Memory B cell (primary cell): ENCODE data around the gene RAB6B.

Experiments
- ATAC-seq: fragments of 150-1000 bp; cut with Tn5 transposase; 2 replicates; pipeline ENCODE4 v1.10.0; 2021; ENCODE audit warnings: low read depth, mild to moderate bottlenecking, moderate library complexity
- DNase-seq, 2 donors: peaks; one replicate each; pipeline ENCODE4 v3.0.0; 2022; ENCODE audit warnings: low spot score in 2 of 2
- H3K27ac Mint-ChIP-seq: one replicate; pipeline ENCODE4 v1.8.0; 2022; ENCODE audit warnings: mild to moderate bottlenecking, moderate library complexity, mixed read lengths
- H3K27me3 Mint-ChIP-seq: one replicate; pipeline ENCODE4 v1.8.0; 2022; ENCODE audit warnings: mixed read lengths
- H3K36me3 Mint-ChIP-seq: one replicate; pipeline ENCODE4 v1.8.0; 2022; ENCODE audit warnings: mild to moderate bottlenecking, mixed read lengths
- H3K4me1 Mint-ChIP-seq: one replicate; pipeline ENCODE4 v1.8.0; 2022; ENCODE audit warnings: mixed read lengths
- H3K4me3 Mint-ChIP-seq: one replicate; pipeline ENCODE4 v1.8.0; 2022; ENCODE audit warnings: mild to moderate bottlenecking, moderate library complexity, mixed read lengths
- H3K9me3 Mint-ChIP-seq: one replicate; pipeline ENCODE4 v1.8.0; 2022; ENCODE audit warnings: mixed read lengths

The RAB6B gene

DNA sequence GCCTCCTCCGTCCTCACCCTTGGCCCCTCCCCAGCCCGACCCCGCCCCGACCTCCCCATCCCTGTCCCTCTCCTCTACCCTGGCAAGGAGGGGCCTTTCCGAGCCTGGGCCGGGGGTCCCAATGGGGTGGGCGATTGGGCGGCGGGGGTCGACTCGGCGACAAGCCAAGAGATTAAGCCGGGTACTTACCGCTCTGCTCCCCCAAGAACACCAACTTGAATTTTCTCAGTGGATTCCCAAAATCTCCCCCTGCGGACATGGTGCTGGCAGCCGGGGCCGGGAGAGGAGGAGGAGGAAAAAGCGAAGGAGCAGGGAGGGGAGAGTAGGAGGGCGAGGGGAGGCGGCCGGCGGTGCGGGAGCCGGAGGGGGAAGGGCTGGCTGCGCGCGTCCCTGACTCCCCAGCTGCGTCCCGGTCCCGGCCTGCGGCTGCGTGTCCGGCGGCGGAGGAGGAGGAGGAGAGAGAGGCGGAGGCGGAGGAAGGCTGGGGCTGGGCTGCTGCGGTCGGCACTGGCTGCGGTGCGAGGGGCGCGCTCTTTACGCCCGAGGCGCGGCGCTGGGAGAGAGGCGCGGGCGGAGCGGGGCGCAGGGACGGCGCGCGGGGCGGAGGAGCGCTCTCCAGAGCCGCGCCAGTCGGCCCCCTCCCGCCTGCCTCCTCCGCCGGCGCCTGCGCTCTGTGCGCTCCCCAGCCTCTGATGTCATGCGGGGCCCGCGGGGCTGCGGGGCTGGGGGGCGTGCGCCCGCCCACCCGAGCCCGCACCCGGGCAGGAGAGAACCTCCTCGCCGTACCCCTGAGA, at the start of gene RAB6B:
Gene RAB6B (minus strand): TSS at position 675 of the 794 bp plus-strand sequence. CDS start 416 bp downstream, at position 259.
- Mint-ChIP-seq H3K36me3 (no peaks in the 10 kb centered on the region), H3K9me3 (no peaks in the 10 kb centered on the region), H3K4me3 (peak within 1 kb of the TSS; percentile 66), H3K27me3 (peaks cover 24% of the 10 kb centered on the region), H3K4me1 (peaks cover 3% of the 10 kb centered on the region), H3K27ac (no peak within 1 kb of the TSS)
- DNase-seq (no peak), ATAC-seq (no peak)

DNA sequence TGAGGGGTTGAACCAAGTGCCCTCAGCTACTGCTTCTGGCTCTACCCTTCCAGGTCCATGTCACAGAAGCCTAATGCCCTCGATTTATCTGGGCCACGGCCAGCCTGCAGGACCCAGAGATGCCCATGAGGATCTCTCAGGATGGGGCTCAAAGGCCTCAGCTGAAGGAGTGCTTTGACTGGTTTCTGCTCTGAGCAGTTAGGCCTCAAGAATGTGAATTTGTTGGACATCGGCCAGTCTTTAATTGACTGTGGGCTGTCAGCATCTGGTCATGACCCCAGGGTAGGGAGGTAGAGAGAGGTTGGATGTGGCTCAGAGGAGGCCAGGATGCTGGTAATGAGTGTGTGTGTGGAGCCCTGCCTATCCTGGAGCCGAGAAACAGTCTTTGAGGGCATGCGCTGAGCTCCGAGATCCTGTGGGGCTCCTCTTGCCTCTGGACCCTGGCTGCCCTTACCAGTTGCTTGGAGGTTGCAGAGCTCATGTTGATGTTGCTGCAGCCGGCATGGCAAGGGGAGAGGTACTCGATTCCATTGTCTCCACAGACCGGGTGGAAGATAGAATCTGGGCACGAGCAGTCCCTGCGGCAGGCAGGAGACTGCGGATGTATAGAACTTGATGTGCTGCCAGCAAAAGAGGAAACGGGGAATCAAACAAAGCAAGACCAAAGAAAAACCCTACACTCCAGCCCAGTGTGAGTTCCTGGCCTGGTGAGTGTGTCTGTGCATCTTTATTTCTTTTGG, 49.1 kb upstream of the RAB6B start:
- Mint-ChIP-seq H3K9me3 (no peaks in the 10 kb centered on the region), H3K36me3 (no peaks in the 10 kb centered on the region), H3K4me1 (peaks cover 3% of the 10 kb centered on the region), H3K27me3 (peaks cover 12% of the 10 kb centered on the region), H3K4me3 (no peak overlapping the region), H3K27ac (no peak overlapping the region)
- ATAC-seq (no peak), DNase-seq (no peak)

DNA sequence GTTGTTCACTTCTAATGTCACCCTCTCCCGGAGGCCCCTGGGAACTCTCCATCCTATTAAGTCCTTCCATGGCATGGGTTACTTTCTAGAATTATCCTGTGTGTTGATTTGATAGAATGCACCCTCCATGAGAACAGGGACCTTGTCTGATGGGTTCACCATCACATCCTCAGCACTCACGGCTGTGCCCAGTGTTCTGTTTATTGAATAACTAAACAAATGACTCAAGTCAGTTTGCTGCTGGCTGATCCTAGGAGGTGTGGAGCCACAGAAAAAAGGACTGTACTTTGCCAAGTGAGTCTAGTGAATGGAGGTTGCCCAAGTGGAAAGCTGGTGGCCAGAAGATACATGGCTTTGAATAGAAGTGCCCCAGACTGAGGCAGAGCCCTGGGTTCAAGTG, 48.5 kb upstream of the RAB6B start:
- peaks cover 10% of the 10 kb centered on the region for H3K27me3 Mint-ChIP-seq
- no peak for ATAC-seq
- no peak for DNase-seq
- peaks cover 3% of the 10 kb centered on the region for H3K4me1 Mint-ChIP-seq
- no peak overlapping the region for H3K27ac Mint-ChIP-seq
- no peaks in the 10 kb centered on the region for H3K9me3 Mint-ChIP-seq
- no peaks in the 10 kb centered on the region for H3K36me3 Mint-ChIP-seq
- no peak overlapping the region for H3K4me3 Mint-ChIP-seq

DNA sequence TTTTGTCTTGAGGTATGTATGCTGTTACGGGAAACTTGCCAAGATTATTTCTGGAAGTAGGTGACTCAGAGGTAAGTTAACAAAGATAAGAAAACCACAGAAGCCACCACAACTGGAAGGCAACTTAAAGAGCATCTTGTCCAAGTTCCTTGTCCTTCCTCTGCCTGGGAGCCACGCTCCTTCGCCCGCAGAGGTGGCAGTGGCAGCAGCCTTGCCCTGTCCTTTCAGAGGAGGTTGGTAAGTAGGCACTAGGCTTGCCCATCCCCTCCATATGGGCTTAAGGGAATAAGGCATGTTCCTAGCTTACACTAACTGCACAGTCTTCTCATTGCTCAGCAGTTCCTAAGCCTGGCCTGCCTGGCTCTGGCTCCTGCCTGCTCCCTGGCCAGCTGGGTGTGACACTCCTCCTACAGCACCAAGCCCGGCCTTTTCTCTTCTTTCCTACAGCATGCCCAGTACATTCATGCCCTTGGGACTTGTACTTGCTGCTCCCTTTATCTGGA, 48.0 kb upstream of the RAB6B start:
- peaks cover 10% of the 10 kb centered on the region for H3K27me3 Mint-ChIP-seq
- H3K27ac Mint-ChIP-seq, result no peak overlapping the region
- H3K4me1 Mint-ChIP-seq, result peaks cover 3% of the 10 kb centered on the region
- H3K9me3 Mint-ChIP-seq, result no peaks in the 10 kb centered on the region
- DNase-seq, result no peak
- H3K36me3 Mint-ChIP-seq, result no peaks in the 10 kb centered on the region
- no peak for ATAC-seq
- no peak overlapping the region for H3K4me3 Mint-ChIP-seq

DNA sequence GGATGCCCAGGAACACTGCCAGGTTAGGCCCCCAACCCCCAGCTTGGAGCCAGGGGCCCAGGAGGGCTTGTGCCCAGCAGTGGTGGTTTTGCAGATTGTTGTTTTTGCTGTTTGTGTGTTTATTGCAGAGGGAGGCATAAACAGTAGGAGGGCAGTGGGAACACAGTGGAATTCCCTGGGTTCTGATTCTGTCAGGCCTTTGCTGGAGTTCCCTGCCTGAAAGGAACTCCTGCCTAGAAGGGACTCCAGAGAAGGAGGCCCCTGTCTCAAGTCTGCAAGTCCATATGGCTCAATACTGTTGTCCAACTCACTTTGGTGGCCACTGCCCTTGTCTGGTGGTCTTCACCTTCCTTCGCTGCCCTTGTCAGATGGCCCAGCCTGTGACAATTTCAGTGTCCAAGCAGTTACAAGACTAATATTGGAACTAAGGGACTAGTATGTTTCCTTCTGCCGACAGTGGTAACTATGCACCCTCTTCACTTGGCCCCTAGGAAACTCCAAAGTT, 47.4 kb upstream of the RAB6B start:
- Mint-ChIP-seq H3K4me3 (no peak overlapping the region), H3K27ac (no peak overlapping the region)
- no peak for DNase-seq

DNA sequence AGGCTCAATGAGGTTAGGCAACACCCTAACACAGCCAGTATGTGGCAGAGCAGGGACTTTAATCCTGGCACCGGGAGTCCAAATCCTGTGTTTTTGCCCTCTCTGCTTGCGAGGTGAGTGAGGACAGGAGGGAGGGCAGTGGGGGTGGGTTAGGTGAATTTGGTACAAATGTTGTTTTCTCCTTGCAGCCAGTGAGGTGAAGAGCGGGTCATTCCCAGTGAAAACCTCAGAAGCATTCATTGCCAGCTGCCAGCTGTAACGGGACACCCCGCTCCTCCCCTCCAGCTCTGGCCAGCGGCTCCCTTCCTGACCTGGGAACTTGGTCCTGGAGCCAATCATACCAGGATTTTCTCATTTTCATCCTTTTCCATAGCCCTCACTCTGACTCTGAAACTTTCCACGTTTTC, 45.7 kb upstream of the RAB6B start:
- no peak overlapping the region for H3K4me3 Mint-ChIP-seq
- peaks cover 10% of the 10 kb centered on the region for H3K27me3 Mint-ChIP-seq
- peaks cover 3% of the 10 kb centered on the region for H3K4me1 Mint-ChIP-seq
- no peak for DNase-seq
- H3K27ac Mint-ChIP-seq, result no peak overlapping the region
- no peaks in the 10 kb centered on the region for H3K9me3 Mint-ChIP-seq
- ATAC-seq, result no peak
- no peaks in the 10 kb centered on the region for H3K36me3 Mint-ChIP-seq

More for the DNA sequence above, 47.4 kb upstream of the RAB6B start:
- Mint-ChIP-seq H3K27me3 (peaks cover 10% of the 10 kb centered on the region), H3K4me1 (peaks cover 3% of the 10 kb centered on the region), H3K9me3 (no peaks in the 10 kb centered on the region), H3K36me3 (no peaks in the 10 kb centered on the region)
- no peak for ATAC-seq

DNA sequence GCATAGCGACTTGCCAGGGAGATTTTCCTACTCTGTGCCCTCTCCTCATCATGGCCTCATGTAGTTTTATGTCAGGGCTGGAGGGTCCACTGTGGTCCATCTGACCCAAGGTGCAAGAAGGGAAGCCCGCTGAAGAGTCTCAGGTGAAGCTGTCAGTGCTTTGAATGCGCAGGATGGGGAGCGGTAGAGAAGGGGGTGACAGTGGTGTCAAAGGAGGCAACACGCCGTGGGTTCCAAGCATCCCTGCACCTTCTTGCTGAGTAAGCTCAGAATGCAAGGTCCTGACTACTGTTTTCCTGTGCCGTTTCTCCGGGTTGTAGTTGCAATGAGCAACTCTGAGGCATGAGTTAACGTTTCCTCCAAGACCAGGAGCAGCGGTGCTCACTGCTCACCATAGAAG, 44.9 kb upstream of the RAB6B start:
- ATAC-seq, result no peak
- peaks cover 10% of the 10 kb centered on the region for H3K27me3 Mint-ChIP-seq
- H3K4me1 Mint-ChIP-seq, result peaks cover 3% of the 10 kb centered on the region
- H3K36me3 Mint-ChIP-seq, result no peaks in the 10 kb centered on the region
- H3K9me3 Mint-ChIP-seq, result no peaks in the 10 kb centered on the region
- DNase-seq, result no peak
- H3K27ac Mint-ChIP-seq, result no peak overlapping the region
- no peak overlapping the region for H3K4me3 Mint-ChIP-seq

DNA sequence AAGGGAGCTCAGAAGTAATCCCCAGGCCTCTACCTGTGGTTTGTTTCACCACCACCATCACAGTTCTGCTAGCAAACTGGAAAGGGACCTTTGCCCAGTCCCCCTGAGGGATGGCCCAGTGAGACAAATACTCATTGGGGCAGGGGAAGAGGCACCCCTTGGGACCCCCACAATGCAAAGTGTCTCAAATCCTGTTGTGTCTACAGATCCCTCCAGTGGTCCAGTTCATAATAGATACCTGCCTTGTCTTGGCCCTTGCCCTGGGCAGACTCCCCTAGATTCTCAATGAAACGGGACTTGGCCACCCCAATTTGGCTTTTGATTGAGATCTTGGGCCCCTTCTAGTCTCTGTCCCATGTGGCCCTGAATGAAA, 43.8 kb upstream of the RAB6B start:
- Mint-ChIP-seq H3K27me3 (peaks cover 7% of the 10 kb centered on the region), H3K27ac (no peak overlapping the region), H3K9me3 (no peaks in the 10 kb centered on the region), H3K4me3 (no peak overlapping the region), H3K4me1 (peaks cover 3% of the 10 kb centered on the region), H3K36me3 (no peaks in the 10 kb centered on the region)
- no peak for DNase-seq
- no peak for ATAC-seq

DNA sequence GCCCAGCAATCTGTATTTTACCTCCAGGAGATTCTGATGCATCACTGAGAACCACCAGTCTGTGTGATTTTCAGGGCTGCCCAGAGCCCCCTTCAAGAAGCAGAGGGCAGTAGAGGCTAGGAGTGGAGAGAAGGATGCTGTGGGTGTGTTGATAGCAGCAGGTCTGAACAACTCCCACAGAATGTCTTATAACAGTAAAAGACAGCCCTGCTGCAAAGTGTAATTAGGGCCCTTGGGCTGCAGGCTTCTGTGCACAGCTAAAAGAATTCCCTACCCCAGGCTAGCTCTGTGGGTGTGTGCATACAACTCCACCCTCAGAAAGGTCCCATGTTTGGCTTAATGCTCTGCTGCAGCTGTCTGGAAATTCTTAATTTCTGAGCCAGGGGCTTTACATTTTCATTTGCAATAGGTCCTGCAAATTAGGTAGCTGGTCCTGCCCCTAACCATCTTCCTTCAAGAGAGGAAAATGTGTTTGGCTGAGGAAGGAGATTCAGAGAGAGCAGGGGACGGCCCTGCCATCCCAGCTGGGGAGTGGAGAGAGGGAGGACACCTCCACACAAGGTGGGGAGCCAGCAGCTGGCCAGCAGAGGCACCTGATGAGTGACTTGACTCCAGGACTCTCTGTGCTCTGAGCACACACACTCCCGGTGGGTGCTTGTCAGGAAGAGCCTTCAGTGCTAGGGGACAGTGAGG, 43.2 kb upstream of the RAB6B start:
- Mint-ChIP-seq H3K4me1 (peaks cover 5% of the 10 kb centered on the region), H3K4me3 (no peak overlapping the region), H3K9me3 (no peaks in the 10 kb centered on the region), H3K27me3 (peaks cover 7% of the 10 kb centered on the region), H3K27ac (no peak overlapping the region), H3K36me3 (no peaks in the 10 kb centered on the region)
- no peak for DNase-seq
- ATAC-seq, result no peak

DNA sequence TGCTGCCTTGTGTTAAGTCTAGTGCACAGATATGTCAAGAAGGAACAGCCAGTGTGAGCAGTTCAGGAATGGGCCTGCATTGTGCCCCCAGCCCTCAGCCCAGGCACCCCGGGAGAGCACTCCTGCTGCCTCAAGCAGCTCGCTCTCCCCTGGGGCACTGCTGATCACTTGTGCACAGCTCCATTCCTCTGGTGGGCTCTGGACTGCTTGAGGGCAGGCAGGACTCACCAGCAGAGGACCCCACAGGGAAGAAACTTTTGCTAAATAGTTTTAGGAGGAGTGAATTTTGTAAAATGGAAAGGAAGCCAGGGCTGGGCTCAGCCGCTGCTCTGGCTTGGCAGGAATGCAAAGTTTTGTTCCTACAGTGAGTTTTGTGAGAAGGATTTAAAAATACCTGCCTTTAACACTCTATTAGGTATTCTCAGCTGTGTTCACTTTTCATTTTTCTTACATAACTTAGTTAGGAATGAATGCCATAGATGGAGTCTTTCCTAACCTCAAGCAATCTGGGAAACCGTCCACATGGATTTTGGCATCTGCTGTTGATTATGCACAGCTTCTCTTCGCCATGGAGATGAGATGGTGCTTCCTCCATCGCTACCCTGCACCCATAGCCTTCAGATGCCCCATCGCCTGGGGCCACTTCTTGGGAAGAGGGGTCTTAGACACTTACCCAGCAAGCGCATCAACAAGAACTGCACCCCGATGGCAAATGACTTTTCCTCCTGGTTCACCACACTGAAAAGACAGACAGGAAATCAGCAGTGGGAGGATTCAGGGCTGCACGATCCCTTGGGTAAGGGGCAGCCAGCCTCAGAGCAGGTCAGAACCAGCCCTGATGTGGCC, 42.3 kb upstream of the RAB6B start:
- ATAC-seq, result no peak

DNA sequence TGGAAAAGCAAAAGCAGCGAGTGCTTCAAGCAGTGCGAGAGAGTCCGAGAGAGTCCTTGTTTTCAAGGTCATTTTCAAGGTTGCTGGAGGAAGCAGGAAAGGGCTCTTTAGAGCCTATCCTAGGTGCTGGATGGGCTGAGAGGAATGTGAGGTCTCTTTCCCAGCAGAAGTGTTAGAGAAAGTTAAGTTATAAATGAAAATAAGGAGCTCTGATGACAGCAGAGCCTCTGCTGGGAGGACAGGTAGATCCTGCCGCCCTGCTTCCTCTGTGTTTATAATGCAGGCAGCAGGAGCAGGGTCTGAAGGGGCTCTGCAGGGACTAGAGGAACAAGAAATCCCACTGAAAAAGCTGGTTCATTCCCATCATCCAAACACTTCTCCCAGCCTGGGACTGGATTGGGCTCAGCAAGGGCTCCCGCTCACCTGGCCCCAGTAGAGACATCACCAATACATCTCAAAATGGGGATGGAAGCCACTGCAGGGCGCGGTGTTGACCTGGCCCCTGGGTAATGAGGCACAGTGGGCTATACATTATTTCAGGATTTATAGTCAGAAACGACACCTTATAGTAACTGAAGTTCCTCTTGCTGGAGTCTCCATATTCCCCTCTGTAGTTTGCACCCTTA, 41.5 kb upstream of the RAB6B start:
- Mint-ChIP-seq H3K27ac (no peak overlapping the region), H3K4me3 (no peak overlapping the region), H3K4me1 (peaks cover 2% of the 10 kb centered on the region), H3K27me3 (peaks cover 2% of the 10 kb centered on the region), H3K36me3 (no peaks in the 10 kb centered on the region), H3K9me3 (no peaks in the 10 kb centered on the region)
- no peak for DNase-seq
- no peak for ATAC-seq

More for the DNA sequence above, 42.3 kb upstream of the RAB6B start:
- Mint-ChIP-seq H3K27ac (no peak overlapping the region), H3K4me3 (no peak overlapping the region), H3K36me3 (no peaks in the 10 kb centered on the region), H3K4me1 (peaks cover 5% of the 10 kb centered on the region), H3K27me3 (peaks cover 7% of the 10 kb centered on the region), H3K9me3 (no peaks in the 10 kb centered on the region)
- DNase-seq, result no peak

DNA sequence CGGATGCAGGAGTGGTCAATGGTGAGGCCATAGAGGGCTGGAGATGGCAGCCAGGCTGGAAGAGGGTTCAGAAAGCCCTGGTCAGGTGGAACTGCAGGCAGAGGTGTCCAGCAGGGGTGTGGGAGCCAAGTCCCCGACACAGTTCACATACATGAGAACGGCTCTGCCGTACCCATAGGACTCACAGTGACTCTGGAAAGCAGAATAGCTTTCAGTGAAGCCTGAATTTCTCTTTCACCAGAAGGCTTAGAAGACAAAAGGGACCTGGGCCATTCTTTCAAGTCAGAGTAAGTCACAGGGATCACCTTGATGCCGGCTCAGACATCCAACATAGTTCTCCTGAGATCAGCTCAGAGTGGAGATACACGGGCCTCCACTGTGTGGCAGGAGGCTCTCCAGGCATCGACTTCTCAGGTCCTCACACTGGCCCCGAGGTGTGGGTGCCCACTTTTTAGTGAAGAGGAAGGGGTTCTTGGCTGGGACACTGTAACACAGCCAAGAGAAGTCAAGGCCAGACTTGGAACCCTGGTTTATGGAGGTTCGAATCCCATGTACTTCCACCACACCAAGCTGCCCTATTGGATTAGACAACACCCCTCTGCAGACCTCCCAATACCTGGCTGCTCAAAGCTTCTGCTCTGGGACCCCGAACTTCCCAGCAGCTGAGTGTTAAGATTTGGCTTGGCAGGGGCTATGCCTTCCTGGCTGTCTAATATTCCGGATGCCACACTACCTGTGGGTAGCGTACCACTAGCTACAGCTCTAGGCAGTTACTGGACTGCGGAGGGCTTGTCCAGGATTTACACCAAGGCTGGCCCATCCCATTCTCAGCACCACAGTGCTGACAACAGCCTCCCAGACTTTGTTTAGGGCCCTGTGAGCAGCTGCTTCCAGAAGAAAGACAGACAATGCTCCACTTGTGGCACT, 40.4 kb upstream of the RAB6B start:
- H3K4me3 Mint-ChIP-seq, result no peak overlapping the region
- peaks cover 2% of the 10 kb centered on the region for H3K27me3 Mint-ChIP-seq
- ATAC-seq (no peak), DNase-seq (no peak)
- H3K27ac Mint-ChIP-seq, result no peak overlapping the region
- no peaks in the 10 kb centered on the region for H3K9me3 Mint-ChIP-seq
- H3K36me3 Mint-ChIP-seq, result no peaks in the 10 kb centered on the region
- H3K4me1 Mint-ChIP-seq, result peaks cover 2% of the 10 kb centered on the region
